Ectodermal cell (in vitro differentiated cells): Measurements from ENCODE around the gene CRIM1.

Source experiments
- H3K27ac ChIP-seq: 2 replicates; pipeline ENCODE4 v1.7.0; 2013; ENCODE audit warnings: mild to moderate bottlenecking, low read depth, low read length; ENCODE audit not compliant: insufficient read depth, poor library complexity, severe bottlenecking
- H3K27me3 ChIP-seq: 2 replicates; pipeline ENCODE4 v1.7.0; 2013; ENCODE audit warnings: mild to moderate bottlenecking, low read length; ENCODE audit not compliant: insufficient read depth, control insufficient read depth, poor library complexity, severe bottlenecking
- H3K36me3 ChIP-seq: one replicate; pipeline ENCODE4 v1.7.0; 2013; ENCODE audit warnings: low read length; ENCODE audit not compliant: control insufficient read depth, insufficient read depth
- H3K4me1 ChIP-seq: one replicate; pipeline ENCODE4 v1.7.0; 2013; ENCODE audit warnings: low read length; ENCODE audit not compliant: control insufficient read depth, insufficient read depth
- H3K4me3 ChIP-seq: 2 replicates; pipeline ENCODE4 v1.7.0; 2013; ENCODE audit warnings: low read depth, low read length, control low read depth; ENCODE audit not compliant: insufficient read depth
- H3K9me3 ChIP-seq: 2 replicates; pipeline ENCODE4 v1.7.0; 2013; ENCODE audit warnings: mild to moderate bottlenecking, low read length, moderate library complexity; ENCODE audit not compliant: control insufficient read depth
- WGBS, 2 experiments: methylation state at CpG; one replicate each; pipeline ENCODE4 v1.1.7; 2013; ENCODE audit warnings: missing lambda C conversion rate in 2 of 2; 5-methylcytosine and 5-hydroxymethylcytosine counted together

CRIM1 gene

DNA sequence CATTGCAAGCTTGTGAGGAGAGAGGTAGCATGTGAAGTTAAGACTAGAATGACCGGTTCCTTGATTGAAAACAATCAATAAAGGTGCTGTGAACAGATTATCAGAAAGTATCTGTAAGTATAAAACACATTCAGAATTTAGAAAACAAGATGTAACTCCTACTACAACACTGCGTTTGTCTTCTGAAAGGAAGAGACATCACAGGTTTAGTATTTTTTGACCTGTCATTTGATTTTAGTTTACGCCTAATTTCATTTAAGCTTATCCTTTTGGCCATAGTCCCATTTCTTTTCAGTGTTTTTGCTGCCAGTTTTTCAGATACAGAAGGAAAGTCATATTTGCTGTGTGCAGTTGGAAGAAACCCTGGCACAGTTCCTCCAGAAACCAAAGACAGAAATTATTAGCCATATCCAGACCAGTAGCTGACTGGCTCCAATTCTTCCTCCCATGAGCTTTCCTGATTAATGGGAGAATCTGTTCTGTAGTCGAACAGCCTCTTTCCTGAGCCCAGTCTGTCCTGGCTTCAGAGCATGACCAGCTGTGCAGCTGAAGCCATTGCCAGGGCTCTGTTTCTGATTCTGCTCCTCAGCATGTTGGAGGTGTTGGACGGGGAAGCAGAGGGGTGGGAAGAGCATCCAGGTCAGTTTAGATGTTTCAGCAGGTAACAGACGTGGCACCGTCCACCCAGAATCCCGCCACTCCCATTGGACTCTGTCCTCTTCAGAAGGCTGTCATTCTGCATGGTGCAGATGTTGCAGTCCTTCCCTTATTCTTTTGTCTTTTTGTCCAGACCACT, 61.0 kb downstream of the CRIM1 start:
- no peak overlapping the region for H3K4me3 ChIP-seq
- no peaks in the 10 kb centered on the region for H3K9me3 ChIP-seq
- no peaks in the 10 kb centered on the region for H3K36me3 ChIP-seq
- H3K4me1 ChIP-seq, result no peaks in the 10 kb centered on the region
- no peaks in the 10 kb centered on the region for H3K27me3 ChIP-seq
- 93% methylated on average over 8 of the region's 8 CpGs for WGBS, 2 experiments
- H3K27ac ChIP-seq, result no peak overlapping the region

DNA sequence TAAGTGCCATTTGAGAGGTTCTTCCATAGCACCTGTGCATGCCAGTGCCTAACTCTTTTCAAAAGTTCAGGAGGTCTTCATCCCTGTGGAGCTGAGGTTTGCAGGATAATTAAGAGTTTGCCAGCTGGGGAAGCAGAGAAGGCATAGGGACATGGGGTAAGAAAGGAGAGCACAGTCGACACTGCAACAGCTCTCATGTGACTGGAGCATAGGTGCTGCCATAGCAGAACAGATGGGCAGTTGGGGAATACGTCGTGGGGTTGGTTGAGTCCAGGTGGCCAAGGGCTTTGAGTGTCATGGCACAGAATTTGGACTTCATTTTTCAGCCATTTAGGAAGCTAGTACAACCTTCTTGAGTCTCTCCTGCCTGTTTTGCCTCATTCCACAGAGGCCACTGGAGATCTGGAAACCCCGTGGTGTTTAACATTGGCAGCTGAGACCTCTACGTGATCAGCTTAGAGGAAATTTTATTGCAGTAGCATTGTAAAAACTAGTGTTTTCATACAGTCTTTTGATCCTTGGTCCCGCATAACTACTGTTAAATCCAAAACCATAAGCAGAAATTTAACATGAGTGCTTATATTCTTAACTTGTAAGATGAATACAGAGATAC, 65.1 kb downstream of the CRIM1 start:
- H3K27ac ChIP-seq, result no peak overlapping the region
- no peaks in the 10 kb centered on the region for H3K4me1 ChIP-seq
- H3K36me3 ChIP-seq, result no peaks in the 10 kb centered on the region
- H3K4me3 ChIP-seq, result no peak overlapping the region
- H3K27me3 ChIP-seq, result no peaks in the 10 kb centered on the region
- 76% methylated on average over 5 of the region's 6 CpGs for WGBS, 2 experiments
- H3K9me3 ChIP-seq, result no peaks in the 10 kb centered on the region

DNA sequence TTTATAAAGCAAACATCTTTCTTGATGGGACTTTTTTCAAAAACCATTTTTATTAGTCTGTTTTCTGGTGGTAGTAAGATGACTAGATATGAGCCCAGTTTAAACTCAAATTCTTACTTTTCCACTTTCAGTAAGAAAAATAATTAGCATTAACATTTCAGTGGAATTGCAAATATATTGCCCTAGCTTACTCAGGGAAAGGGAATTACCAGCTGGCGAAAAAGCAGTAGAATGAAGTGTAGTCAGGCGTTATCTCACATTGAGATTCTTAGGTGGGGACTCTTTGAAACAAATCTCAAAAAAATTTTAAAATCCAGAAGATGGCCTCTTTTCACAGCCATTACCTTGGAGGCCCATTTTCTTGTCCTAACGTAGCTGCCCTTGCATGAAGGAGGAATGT, 65.8 kb downstream of the CRIM1 start:
- H3K4me3 ChIP-seq, result no peak overlapping the region
- no peak overlapping the region for H3K27ac ChIP-seq
- WGBS, 2 experiments, result 74 to 79% methylated on average over 3 of the region's 3 CpGs

DNA sequence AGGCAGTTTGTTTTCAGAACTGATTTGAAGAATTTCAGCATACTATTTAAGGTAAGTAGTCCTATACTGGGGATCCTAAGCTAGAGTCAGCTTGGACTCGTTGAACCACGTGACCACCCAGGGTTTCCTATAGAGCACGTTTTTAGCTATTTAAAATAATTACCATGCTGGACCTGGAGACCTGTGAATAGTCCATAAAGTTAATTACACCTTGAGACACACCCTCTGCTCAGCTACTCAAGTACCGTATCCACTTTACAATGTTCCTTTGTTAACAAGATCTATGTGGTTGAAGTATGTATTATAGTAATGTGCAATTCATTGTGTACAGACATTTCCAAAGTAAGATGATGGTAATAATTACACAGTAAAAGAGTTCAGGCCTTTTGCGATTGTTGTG, 67.6 kb downstream of the CRIM1 start:
- Histone ChIP-seq H3K9me3 (no peaks in the 10 kb centered on the region), H3K27me3 (no peaks in the 10 kb centered on the region), H3K4me1 (no peaks in the 10 kb centered on the region), H3K36me3 (no peaks in the 10 kb centered on the region), H3K27ac (no peak overlapping the region), H3K4me3 (no peak overlapping the region)
- 89 to 94% methylated on average over 4 to 5 of the region's 5 CpGs for WGBS, 2 experiments

More for the DNA sequence above, 65.8 kb downstream of the CRIM1 start:
- Histone ChIP-seq H3K27me3 (no peaks in the 10 kb centered on the region), H3K4me1 (no peaks in the 10 kb centered on the region), H3K36me3 (no peaks in the 10 kb centered on the region), H3K9me3 (no peaks in the 10 kb centered on the region)

DNA sequence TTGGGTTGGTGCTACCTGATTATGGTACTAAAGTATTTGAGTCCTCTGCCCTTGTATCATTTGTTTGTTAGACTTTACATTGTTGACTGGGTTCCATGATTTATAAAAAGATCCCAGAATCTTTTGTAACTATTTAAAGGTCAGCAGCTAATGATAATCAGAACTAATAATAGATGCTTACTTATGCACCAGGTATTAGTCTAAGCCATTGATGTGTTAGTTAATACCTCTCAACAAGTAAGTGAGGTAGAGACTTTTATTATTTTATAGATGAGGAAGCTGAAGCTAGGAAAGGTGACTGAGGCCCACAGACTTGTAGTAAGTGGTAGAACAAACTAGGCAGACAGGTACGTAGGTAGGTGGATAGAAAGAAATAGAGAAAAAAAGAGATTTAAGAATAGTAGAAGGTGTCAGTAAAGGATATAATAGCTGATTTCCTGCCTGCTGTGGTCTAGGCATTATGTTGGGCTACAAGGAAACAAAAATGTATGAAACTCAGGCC, 68.1 kb downstream of the CRIM1 start:
- no peak overlapping the region for H3K27ac ChIP-seq
- no peaks in the 10 kb centered on the region for H3K36me3 ChIP-seq
- H3K4me1 ChIP-seq, result no peaks in the 10 kb centered on the region
- no peaks in the 10 kb centered on the region for H3K27me3 ChIP-seq
- no peak overlapping the region for H3K4me3 ChIP-seq
- H3K9me3 ChIP-seq, result no peaks in the 10 kb centered on the region
- 94 to 96% methylated on average over 1 of the region's 1 CpG for WGBS, 2 experiments

DNA sequence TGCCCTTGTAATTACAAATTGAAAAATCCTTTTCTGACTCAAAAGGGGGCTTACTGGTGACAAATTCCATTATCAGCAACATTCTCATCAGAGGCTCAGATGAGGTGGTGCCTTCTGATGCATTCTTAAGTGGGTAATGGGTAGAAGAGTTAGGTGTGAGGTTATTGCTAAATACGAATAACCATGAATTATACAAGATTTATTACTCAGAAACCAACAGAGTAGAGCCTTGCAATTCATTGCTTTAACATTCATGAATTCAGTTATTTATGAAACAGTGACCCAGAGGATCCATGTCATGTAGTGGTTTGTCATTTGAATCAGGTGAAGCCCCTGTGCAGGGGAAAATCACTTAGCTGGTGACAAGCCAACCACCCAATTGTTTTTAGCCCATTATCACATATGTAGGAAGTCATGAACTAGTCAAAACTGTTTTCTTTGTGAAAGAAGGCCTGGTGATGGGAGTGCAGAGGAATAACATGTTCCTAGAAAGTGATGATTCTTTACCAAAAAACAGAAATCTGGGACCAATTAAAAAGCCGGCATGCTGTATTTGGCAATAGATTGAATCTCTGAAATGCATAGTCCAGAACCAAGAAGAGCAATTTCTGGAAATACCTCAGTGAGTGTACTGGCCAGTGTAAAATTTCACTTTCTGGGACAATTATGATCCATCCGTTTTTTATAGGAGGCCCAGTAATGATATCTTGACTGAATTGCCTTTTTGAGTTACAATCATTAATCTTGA, 70.2 kb downstream of the CRIM1 start:
- H3K36me3 ChIP-seq, result no peaks in the 10 kb centered on the region
- 96% methylated on average over 2 to 3 of the region's 3 CpGs for WGBS, 2 experiments
- no peak overlapping the region for H3K4me3 ChIP-seq
- H3K27ac ChIP-seq, result no peak overlapping the region
- no peaks in the 10 kb centered on the region for H3K4me1 ChIP-seq
- H3K27me3 ChIP-seq, result no peaks in the 10 kb centered on the region
- H3K9me3 ChIP-seq, result no peaks in the 10 kb centered on the region

DNA sequence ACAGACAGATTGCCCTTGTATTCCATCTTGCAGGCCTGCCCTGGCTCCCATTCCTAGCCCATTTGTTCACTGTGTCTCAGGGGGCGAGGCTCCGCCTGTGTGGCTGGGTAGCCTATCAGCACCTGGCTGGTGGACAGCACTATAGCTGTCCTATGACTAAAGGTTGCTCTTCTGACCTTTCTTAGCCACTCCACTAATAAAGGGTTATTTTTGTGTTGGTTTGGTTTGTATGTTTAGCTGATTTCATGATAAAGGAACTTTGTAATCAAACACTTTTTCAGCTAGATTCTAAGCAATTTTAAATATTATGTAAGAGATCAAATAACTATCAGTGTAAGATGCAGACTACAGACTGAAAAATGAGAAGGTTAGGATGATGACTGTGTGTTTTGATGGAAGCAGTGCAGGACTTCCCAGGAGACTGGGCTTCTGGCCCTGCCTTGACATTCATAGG, 72.2 kb downstream of the CRIM1 start:
- Histone ChIP-seq H3K9me3 (no peaks in the 10 kb centered on the region), H3K4me3 (no peak overlapping the region), H3K27me3 (no peaks in the 10 kb centered on the region), H3K4me1 (no peaks in the 10 kb centered on the region), H3K36me3 (no peaks in the 10 kb centered on the region), H3K27ac (no peak overlapping the region)
- WGBS, 2 experiments, result 91 to 95% methylated on average over 2 of the region's 2 CpGs

DNA sequence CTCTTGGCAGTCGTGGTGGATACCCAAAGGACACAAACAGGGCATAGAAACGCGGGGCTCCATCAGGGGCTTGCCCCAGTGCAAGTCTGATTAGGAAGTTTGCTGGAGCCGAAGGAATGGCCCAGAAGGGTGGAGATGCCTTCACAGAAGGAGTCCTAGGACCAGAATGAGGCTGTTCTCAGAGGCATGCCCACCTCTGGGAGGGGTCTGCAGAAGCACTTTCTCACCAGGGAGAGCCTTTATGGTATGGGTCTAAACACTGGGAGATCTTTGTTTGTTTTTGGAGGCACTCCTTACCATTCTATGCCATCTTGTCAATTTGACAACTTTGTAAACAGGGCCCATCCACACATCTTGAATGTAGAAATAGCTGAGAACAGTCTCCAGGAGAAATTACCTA, 75.0 kb downstream of the CRIM1 start:
- Histone ChIP-seq H3K9me3 (no peaks in the 10 kb centered on the region), H3K27ac (no peak overlapping the region), H3K4me1 (no peaks in the 10 kb centered on the region), H3K4me3 (no peak overlapping the region), H3K36me3 (no peaks in the 10 kb centered on the region), H3K27me3 (no peaks in the 10 kb centered on the region)
- WGBS, 2 experiments, result 87 to 88% methylated on average over 4 of the region's 4 CpGs

DNA sequence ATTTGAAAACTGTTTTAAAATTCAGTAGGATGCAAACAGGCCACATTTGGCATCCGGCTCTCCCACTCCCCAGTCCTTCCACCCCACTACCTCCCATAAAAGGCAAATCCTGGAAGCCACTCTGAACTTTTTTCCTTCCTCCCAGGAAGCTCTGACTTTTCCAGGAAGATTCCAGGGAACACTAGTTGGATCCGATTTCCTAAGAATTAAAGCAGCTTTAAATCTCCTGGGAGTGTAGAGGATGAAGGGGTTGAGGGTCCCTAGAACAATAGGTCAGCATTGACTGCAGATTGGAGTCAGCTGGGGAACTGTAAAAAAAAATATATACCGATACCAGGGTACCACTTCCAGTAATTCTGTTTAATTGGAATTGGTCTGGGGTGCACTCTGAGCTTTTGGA, 76.9 kb downstream of the CRIM1 start:
- WGBS, 2 experiments, result 87 to 94% methylated on average over 3 of the region's 3 CpGs
- Histone ChIP-seq H3K4me1 (no peaks in the 10 kb centered on the region), H3K27ac (no peak overlapping the region), H3K36me3 (no peaks in the 10 kb centered on the region), H3K4me3 (no peak overlapping the region), H3K9me3 (no peaks in the 10 kb centered on the region), H3K27me3 (no peaks in the 10 kb centered on the region)
